HCT116 (cell line): ENCODE data around the gene CA5B.

Experiments
- ATF3 ChIP-seq: IDR thresholded peaks from 2 replicates; pipeline ENCODE4 v1.6.1; 2012
- CTCF ChIP-seq, 3 experiments: fragments of 200-600 bp in 1 of 3; sonication (generic) in 1 of 3; IDR thresholded peaks in 2 of 3; conservative IDR thresholded peaks in 1 of 3; 2 replicates each; pipeline ENCODE4 v1.5.1; 2012 to 2017; ENCODE audit warnings: low read depth in 2 of 3, low read length in 2 of 3, antibody characterized with exemption in 1 of 3, borderline replicate concordance in 1 of 3, control low read depth in 1 of 3, mild to moderate bottlenecking in 1 of 3, mixed read lengths in 1 of 3, mixed run types in 1 of 3, moderate library complexity in 1 of 3; ENCODE audit not compliant: insufficient read depth in 1 of 3
- POLR2A ChIP-seq: IDR thresholded peaks from 2 replicates; pipeline ENCODE4 v1.7.0; 2011; ENCODE audit warnings: borderline replicate concordance; ENCODE audit not compliant: insufficient read depth, insufficient read length; ENCODE audit errors: extremely low read depth
- REST ChIP-seq: IDR thresholded peaks from 2 replicates; pipeline ENCODE4 v1.6.1; 2012; ENCODE audit warnings: low read depth
- SP1 ChIP-seq: IDR thresholded peaks from 2 replicates; pipeline ENCODE4 v1.6.1; 2012; ENCODE audit warnings: low read depth
- YY1 ChIP-seq: IDR thresholded peaks from 2 replicates; pipeline ENCODE4 v1.6.1; 2011; ENCODE audit warnings: low read length, low read depth, moderate library complexity, mild to moderate bottlenecking; ENCODE audit not compliant: insufficient replicate concordance; ENCODE audit errors: extremely low read depth

GRCh38 chrX:15812192-15812938 lies 74.3 kb downstream of the CA5B start:
- no peak for TF ChIP-seq ATF3
- no peak for TF ChIP-seq POLR2A
- no peak for TF ChIP-seq CTCF (IDR thresholded peaks at IDR 0.05 in 2 of 3, conservative IDR thresholded peaks at IDR 0.05 in 1 of 3; ENCODE audit: borderline replicate concordance in 1 of 3, insufficient read depth in 1 of 3, low read depth in 2 of 3, low read length in 2 of 3)
- TF ChIP-seq REST, result no peak
- no peak for TF ChIP-seq YY1
- TF ChIP-seq SP1, result no peak
